HG02884 (cell line): ENCODE data around the gene BCOR.

Source experiments
- ATAC-seq: cut with Tn5 transposase; IDR thresholded peaks from one replicate; pipeline ENCODE4 v1.9.1; 2021; ENCODE audit warnings: mild to moderate bottlenecking, moderate library complexity; ENCODE audit not compliant: unreplicated experiment

Gene BCOR

DNA sequence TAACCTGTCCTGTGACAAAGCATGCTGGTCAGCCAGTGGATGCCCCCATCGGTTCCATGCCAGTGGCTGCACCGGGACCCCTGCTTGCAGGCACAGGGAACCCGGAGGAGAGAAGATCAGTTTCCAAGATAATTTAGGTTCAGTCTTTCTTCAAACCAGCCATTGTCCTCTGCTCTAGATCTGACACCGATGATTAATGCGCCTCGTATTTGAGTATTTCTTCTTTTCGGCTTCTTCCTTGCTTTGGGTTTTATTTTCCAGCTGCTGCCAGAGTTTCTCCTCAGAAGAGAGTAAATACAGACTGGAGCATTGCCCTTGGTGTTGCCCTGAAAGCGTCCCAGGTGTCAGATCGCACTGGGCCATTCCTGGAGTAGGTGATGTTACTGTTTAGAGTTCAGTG lies 19.2 kb upstream of the BCOR start:
- no peak for ATAC-seq

DNA sequence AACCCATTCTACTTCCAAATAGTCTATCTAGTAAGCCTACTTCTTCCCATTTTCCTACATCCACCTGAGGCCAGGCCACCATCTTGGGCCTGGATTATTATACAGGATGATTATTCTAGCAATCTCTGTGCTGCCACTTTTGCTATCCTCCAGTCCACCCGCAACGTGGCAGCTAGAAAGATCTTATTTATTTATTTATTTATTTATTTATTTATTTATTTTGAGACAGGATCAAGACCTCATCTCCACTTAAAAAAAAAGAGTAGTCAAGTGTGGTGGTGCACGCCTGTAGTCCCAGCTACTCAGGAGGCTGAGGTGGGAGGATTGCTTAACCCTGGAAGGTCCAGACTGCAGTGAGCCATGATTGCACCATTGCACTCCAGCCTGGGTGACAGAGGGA lies 15.2 kb upstream of the BCOR start:
- ATAC-seq = no peak

DNA sequence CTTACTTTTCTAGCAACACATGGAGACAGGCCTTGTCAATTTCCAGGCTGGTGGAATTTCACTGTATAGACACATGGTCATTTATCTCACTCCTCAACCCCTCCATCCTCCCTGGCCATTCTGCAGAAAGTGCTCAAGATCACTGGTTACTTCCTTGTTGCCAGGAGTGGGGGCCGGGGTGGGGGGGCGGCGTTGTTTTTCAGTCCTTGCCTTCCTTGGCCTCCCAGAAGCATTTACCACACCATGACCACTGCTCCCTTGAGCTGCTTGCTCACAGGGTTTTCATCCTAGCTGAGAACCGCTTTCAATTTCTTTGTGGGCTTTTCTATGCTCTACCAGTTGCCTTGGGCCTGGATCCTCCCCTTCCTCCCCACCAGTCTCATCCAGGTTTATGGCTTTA lies 14.1 kb upstream of the BCOR start:
- ATAC-seq = no peak

DNA sequence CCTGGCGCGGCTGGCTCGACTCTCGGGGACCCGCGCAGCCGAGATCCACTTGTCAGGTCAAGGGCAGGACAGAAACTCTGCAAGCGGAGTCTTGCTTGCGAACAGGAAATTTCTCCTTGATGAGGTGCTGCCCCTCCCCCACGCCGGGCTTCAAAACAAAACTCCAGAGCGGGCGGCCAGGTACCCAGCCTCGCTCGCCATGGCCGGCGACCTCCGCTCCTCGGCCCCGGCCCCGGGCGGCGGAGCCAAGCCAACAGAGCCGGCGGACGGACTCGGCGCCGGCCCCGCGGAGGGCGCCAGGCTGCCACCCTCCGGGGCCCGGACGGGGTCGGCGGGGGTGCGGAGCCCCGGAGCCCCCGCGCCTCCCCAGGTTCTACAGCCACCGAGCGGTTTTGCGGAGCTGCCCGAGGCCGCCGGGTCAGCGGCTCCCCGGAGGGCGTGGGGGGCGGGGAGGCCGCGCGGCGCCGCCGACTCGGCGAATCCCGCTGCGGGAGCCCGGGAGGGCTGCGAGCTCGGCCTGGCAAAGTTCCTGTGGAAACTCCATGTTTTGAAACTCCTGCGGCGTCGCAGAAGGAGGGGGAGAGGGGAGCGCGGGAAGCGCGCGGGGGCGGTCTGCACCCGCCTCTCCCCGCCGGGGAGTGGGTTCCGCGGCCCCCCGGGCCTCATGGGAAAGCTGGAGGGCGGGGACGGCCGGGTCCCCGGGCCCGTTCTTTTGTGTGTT lies 11.7 kb upstream of the BCOR start:
- ATAC-seq = no peak

DNA sequence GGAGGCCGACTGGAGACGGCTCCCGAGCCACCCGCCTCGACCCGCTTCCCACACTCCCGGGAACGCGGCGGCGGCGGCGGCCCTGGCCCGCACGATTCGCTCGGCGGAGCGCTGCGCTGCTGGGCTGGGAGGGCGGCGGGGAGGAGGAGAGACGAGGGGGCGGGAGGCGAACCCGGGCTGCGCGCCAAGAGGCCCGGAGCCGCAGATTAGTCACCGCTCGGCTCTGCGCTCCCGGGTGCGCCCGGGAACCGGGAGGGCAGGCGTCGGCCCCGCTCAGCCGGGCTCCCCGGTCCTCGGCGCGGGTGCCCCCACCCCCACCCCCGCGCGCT lies 11.2 kb upstream of the BCOR start:
- no peak for ATAC-seq

DNA sequence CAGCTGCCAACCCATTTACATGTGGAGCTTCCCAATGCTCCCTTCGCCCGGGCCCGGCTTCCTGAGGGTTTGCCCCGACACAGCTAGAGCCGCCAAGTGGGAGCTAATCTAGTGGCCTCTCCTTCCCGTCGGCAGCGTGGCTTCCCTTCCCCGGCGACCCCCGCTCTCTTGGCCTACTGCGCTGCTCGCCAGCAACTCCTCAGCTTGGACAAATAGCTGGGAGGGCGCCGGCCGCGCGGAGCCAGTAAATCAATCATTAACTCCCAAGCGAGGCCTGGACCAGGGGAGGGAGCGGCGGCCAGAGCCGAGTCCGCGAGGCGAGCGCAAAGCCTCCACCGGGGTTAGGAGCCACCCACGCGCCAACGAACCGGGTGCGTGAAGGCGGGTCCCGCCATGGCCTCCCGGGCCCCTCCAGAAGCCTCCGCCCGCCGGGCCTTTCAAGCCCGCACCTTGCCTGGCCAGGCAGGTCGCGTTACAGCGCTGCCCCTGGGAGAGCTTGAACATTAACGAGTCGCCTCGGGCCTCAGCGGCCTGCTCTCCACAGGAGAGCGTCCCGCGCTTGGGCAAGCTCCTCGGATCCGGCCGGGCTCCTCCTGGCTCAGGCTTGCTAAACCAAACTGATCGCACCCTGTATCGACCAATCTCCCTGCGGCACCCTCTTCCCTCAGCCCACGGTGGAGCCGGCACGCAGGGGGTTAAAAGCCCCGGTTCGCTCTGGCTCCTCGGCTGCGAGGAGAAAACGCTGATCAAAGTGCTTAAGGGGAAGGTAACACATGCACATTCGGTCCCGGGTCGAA lies 10.6 kb upstream of the BCOR start:
- ATAC-seq = no peak

DNA sequence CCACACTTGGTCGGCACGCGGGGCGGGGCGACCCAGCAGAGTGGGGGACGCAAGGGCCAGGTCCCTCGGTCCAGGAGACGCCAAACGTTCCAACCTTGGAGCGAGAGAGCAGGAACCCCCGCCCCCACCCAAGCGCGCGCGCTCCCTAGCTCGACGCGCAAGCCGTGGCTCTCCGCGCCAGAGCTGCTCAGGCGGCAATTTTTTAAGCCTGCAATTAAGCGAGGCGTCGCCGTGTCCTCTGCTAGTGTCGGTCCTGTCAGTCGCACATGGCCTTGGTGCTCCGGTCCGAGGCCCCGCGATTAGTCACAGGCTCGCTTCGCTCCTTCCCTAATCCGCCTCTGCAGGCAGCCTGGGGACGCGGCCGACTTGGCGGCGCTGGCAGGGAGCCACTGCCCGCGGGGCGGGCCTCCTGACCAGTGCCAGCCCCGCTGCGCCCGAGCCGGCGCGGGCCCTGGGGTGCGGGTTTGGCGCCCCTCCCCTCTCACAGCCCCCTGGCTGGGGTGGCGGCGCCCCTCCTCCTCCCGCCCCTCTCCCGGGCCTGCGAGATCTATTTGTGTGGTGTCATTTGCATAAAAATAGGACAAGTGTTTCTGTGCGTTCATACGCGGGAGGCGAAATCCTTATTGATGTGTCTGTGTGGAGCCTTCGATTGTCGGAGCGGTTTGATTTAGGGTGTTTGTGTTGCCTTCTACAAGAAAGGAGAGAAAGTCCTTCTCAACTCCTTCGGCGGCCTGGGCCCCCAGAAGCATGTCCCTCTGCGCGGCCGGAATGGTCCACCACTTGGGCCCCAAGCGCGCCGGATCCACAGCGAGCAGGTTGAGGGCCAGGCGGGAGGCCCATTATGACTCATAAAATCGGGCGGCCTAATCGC lies 9.8 kb upstream of the BCOR start:
- ATAC-seq = no peak

DNA sequence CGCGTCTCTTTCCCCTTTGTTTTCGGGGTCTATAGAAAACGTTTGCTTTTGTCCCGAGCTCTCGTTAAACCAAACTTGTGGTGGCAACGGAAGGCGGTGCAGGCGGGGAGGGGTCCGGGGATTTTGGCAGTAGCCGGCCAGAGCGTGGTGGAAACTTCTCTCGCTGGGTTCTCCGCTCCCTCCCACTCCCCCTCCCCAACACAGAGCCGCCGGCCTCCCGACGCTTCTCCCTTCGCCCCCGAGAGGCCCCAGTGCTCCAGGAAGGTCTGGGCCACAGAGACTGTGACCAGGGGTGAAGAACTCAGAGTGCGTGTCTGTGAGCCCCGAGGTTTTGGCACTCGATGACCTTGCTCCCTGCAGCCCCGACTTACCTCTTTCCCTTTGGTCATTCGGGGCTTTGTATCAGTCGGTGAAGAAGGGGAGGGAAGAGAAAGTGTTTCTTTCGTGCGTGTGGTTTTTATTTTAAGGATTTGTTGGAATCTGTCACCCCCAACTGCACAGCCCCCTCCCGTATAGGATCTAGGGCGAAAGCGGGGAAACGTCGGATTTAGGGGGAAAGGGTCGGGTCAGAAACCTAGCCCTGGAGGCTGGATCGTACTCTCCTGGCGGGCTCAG lies 9.0 kb upstream of the BCOR start:
- ATAC-seq = no peak

DNA sequence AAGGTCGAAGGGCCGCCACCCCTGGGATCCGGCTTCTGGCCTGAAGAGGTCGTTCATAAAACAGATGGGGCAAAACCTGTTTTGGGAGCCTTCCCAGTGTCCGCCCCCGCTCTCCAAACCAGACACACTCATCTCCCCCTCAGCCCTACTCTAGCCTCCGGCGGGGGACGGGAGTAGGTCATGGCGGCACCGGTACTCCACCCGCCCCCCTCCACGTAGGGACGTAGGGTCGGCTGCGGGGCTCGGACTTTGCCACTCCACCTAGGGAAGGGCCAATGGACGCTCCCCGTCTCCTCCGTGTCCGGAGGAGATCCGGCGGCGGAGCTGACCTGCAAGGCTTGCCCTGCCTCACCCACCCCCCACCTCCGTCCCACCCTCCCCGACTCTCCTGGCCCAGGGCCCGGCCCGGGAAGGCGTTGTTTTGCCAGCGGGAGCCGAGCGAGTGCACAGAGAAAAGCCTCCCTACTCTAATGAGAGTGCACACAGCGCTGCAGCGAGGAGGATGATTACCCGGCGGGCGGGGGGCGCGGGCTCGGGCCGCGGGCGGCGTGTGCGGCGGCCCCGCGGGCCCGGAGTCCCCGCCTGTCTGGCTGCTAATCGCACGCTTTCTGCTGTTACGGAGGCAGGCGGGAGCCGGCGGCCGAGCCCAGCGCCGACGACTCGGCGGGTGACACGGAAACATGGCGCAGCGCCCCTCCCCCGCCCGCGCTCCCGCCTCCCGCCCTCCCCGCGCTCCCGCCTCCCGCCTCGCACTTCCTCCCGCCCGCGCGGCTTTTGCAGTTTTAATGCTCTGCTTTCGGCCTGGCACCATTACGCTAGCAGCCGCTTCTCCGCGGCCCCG lies 8.3 kb upstream of the BCOR start:
- no peak for ATAC-seq

DNA sequence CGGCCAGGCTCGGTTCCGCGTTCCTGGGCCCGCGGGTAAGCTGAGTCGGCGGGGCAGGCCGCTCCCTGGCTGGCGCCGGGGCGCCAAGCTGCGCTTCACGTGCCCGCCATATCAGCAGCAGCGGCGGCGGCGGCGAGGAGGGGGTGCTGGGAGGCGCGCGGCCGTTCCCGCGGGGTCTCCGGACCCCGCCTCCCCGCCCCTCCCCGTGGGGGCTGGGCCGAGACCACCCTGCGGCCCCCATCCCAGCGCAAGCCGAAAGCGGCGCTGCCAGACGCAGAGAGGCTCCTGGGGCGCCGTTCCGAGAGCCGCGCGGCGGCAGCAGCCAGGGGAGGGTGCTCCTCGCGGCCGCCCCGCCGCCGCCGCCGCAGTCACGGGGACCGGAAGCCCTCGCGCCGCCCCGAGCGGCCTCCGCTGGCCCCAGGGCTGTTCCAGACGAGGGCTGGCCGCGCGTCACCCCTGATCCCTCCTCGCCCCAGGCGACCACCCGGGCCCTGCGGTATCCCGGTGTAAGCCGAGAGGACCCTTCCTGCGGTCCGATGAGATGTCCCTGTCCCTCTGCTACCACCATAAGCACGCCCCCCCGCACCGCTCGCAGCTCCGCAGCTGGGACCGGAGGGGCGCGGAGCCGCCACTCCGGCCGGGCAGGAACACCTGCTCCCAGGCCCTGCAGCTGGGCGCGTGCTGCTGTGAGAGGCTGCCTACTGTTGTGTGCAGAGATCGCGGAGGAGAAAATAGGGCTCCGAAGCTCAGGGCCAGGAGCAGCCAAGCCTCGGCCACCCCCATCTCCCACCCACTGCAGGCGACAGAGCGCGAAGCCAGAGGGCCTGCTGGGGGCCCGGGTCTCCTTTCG lies 7.5 kb upstream of the BCOR start:
- ATAC-seq = no peak

DNA sequence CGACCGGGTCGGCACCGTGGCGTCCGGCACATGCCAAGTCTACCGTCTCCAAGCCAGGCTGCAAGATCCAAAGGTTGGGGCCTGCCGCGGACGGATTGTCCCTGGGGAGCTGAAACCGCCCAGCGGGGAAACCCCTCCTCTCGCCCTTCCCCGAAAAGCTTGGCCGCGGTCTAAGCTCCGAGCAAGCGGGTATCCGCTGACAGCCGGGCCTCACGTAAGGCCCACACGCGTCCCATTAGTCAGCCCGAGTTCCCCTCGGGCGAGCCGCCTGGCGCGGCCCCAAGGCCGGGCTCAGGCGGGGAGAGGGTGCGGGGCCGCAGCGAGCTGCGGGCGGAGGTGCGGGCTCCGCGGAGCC lies 6.8 kb upstream of the BCOR start:
- no peak for ATAC-seq

DNA sequence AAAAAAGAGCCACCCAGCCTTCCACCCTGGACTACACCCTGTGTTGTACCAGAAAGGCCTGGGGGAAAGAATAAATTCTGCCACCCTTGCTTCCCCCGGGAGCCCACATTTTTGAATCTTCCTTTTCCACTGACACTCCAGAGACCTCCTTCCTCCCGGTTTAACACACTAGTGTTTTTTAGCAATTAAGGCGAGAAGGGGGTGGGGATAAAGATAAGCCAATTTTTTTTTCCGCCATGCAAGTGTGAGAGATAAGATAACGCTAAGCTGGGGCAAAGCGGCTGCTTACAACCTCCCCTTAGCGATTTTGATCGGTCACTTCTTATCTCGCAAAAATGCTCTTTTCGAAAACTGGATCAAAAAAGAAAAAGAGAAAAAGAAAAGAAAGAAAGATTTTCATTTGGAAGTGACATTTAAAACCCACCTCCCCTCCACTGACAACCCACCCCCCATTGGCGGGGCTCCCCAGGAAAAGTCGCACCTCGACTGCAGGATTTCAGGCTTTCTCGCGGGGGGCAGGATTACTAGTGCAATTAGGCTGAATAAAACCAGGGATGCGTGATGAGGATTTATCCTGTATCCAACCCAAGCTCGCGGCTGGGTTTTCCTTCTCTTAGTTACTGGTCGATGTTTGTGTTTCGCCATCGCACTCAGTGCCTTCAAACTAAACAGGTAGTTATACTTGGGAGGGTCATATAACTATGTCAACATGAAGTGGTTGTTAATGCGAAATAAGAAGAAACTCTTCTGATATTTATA lies 6.0 kb upstream of the BCOR start:
- no peak for ATAC-seq

DNA sequence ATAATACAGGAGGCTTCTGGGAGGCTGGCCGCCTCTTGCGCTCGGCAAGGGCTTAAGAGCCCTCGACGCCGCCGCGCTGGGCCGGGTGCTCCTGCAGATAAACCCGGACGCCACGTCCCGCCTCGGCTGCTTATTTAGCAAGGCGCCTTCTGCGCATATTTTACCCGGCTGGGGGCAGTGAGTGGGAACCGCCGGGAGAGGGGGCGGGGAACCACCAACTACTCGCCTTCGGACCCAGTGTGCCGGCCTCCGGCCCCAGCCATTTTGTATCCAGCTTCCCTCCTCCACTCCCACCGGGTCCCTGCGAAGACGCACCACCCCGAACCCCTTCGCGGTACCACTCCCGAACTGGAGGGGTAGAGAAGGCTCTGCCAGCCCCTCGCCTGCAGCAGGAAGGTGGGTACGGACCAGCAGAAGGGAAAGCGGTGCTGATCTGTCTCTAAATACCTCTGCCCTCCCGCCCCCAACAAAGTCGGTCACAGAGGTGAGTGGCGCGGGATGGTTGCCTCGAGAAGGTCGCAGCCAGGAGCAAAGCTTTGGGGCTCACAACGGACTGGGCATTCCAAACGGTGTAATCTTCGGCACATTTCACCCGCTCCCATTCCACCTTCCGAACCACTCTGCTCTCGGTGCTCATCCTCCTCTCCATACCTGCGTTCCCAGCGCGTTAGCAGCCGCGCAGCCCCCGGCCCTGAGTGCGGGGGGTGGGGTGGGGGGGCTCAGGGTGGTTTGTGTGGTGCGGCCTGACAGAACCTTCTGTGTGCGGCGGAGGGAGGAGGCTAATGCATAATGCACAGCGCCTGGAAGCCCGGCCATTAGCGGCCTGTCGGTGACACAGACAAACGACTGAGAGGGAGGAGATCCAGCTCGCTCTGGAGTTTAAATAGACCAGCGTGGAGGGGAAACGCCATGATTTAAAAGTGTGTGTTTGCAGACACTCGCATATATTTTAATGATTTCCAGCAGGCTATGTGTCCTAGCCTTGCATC lies 4.9 kb upstream of the BCOR start:
- ATAC-seq = no peak

DNA sequence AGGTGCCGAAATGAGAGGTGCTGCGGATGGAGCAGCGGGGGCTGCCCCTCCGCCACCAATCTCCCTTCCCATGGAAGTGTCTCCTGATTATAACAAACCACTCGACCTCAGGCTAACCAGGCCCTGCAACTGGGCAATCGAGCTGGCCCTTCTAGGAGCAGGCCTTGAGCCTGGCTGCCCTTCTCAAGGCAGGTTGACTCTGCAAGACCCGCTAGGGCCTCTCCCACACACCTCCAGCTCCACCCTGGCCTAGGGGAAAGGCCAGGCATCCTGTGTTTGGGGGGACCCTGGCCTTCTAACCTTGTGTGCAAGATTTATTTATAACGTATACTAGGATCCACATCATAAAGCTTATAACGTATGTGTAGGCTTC lies 3.7 kb upstream of the BCOR start:
- no peak for ATAC-seq

DNA sequence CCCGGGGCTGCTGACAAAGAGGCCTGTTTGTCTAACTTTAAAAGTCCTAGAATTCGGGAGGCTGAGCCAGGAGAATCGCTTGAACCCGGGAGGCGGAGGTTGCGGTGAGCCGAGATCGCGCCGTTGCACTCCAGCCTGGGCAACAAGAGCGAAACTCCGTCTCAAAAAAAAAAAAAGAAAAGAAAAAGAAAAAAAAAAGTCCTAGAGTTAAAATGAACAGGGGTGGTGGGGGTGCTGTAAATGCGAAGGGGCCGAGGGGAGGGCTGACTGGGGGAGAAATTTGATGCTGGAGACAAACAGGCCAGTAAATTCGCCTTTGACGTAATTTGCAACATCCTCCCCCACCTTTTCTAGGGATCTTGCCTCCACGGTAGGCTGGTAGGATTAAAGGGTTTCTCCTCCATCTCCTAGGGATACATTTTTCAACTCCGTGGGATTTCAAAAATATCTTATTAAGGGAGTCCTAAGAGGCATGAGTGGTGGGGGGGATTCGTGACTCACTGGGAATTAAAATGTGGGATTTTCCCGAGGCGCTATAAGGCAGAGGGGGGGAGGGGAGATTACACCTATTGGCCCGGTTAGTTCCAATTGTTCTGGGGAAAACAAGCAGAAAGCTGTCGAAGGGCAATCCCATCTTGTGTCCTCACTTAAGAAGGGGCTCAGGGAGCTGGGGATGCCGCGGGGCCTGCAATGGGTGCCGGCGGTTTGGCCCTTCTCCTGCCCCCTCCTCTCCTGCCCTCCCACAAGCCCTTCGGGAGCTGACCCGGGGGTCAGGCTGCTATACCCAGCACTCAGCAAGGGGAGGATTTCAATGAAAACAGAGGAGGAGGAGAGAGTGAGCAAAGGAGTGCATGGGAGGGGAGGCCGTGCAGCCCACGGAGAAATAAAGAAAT lies 3.0 kb upstream of the BCOR start:
- no peak for ATAC-seq

DNA sequence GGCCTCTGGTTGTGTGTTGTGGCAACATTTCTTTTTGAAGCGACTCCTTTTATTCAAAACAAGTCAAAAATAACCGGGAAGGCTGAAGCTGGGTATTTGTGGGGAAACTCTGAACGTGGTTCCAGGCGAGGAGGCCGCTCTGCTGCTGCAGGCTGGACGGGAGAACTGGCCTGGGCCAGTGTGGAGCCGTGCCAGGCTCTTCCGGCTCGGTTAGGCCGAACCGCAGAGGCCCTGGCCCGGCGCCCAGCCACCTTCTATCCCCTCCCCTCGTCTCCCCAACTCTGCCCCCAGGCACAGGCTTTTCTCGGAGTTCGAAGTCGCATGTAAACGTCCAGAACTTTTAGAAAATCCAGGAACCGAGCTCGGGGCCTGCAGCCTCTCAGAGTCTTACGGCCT lies 2.4 kb upstream of the BCOR start:
- ATAC-seq = no peak
